Duodenal mucosa (tissue), 2 donors: ENCODE data around the gene NOTCH4.

Experiments
- H3K27ac ChIP-seq: one replicate; pipeline ENCODE4 v1.7.0; 2013; ENCODE audit warnings: low read depth, low read length
- H3K27me3 ChIP-seq, 2 donors: one replicate each; pipeline ENCODE4 v1.7.0; 2013; ENCODE audit warnings: low read length in 2 of 2, control low read depth in 1 of 2; ENCODE audit not compliant: insufficient read depth in 2 of 2, control insufficient read depth in 1 of 2
- H3K36me3 ChIP-seq, 2 donors: one replicate each; pipeline ENCODE4 v1.7.0; 2013; ENCODE audit warnings: low read length in 2 of 2, control low read depth in 1 of 2; ENCODE audit not compliant: insufficient read depth in 2 of 2, control insufficient read depth in 1 of 2
- H3K4me1 ChIP-seq, 2 donors: one replicate each; pipeline ENCODE4 v1.7.0; 2013; ENCODE audit warnings: low read length in 2 of 2, control low read depth in 1 of 2; ENCODE audit not compliant: insufficient read depth in 2 of 2, control insufficient read depth in 1 of 2
- H3K4me3 ChIP-seq, 2 donors: one replicate each; pipeline ENCODE4 v1.7.0; 2013; ENCODE audit warnings: low read length in 2 of 2, low read depth in 1 of 2
- H3K9ac ChIP-seq, 2 donors: one replicate each; pipeline ENCODE4 v1.7.0; 2013; ENCODE audit warnings: low read length in 2 of 2, low read depth in 1 of 2
- H3K9me3 ChIP-seq, 2 donors: one replicate each; pipeline ENCODE4 v1.7.0; 2013; ENCODE audit warnings: low read length in 2 of 2, control low read depth in 1 of 2; ENCODE audit not compliant: control insufficient read depth in 1 of 2

Gene NOTCH4

GRCh38 chr6:32167154-32167760 lies 56.6 kb downstream of the NOTCH4 start:
- no peak overlapping the region for H3K4me3 ChIP-seq
- no peaks in the 10 kb centered on the region for H3K27me3 ChIP-seq
- no peak overlapping the region for H3K27ac ChIP-seq
- no peak overlapping the region for H3K9ac ChIP-seq
- no peaks in the 10 kb centered on the region for H3K9me3 ChIP-seq
- H3K36me3 ChIP-seq, result peaks cover 14 to 53% of the 10 kb centered on the region in 2 donors
- H3K4me1 ChIP-seq, result no peaks in the 10 kb centered on the region

GRCh38 chr6:32166411-32167061 lies 57.3 kb downstream of the NOTCH4 start:
- H3K27ac ChIP-seq, result no peak overlapping the region
- H3K4me3 ChIP-seq, result no peak overlapping the region
- H3K9me3 ChIP-seq, result no peaks in the 10 kb centered on the region
- H3K27me3 ChIP-seq, result no peaks in the 10 kb centered on the region
- no peaks in the 10 kb centered on the region for H3K4me1 ChIP-seq
- H3K9ac ChIP-seq, result no peak overlapping the region
- H3K36me3 ChIP-seq, result peaks cover 14 to 53% of the 10 kb centered on the region in 2 donors

- Histone ChIP-seq H3K4me3 (no peak within 1 kb of the TSS), H3K9me3 (no peaks in the 10 kb centered on the region), H3K27ac (peak within 1 kb of the TSS; percentile 14), H3K4me1 (no peaks in the 10 kb centered on the region), H3K27me3 (no peaks in the 10 kb centered on the region), H3K9ac (no peak within 1 kb of the TSS), H3K36me3 (peaks cover 0 to 31% of the 10 kb centered on the region in 2 donors)
These were observed 59.6 kb downstream of the NOTCH4 start, which contains the start of gene EGFL8 for GRCh38 chr6:32164295-32164694. Gene EGFL8, plus strand, starts transcription at chr6:32164595. Its CDS starts 1,571 bp downstream, at chr6:32166166.

GRCh38 chr6:32163559-32164258 lies 60.2 kb downstream of the NOTCH4 start:
- H3K9ac ChIP-seq, result no peak overlapping the region
- H3K27me3 ChIP-seq, result no peaks in the 10 kb centered on the region
- peaks cover 0 to 28% of the 10 kb centered on the region in 2 donors for H3K36me3 ChIP-seq
- peak overlapping the region; percentile 14 for H3K27ac ChIP-seq
- no peaks in the 10 kb centered on the region for H3K9me3 ChIP-seq
- H3K4me3 ChIP-seq, result no peak overlapping the region
- H3K4me1 ChIP-seq, result no peaks in the 10 kb centered on the region

- H3K27ac ChIP-seq, result no peak overlapping the region
- peaks cover 14 to 18% of the 10 kb centered on the region in 2 donors for H3K36me3 ChIP-seq
- peaks cover 12 to 20% of the 10 kb centered on the region in 2 donors for H3K4me1 ChIP-seq
- H3K4me3 ChIP-seq, result no peak overlapping the region
- no peaks in the 10 kb centered on the region for H3K27me3 ChIP-seq
- H3K9me3 ChIP-seq, result no peaks in the 10 kb centered on the region
- no peak overlapping the region for H3K9ac ChIP-seq
These were observed 65.8 kb downstream of the NOTCH4 start for GRCh38 chr6:32158052-32158451.

- Histone ChIP-seq H3K27ac (no peak overlapping the region), H3K4me3 (no peak overlapping the region), H3K36me3 (peaks cover 14 to 15% of the 10 kb centered on the region in 2 donors), H3K9ac (no peak overlapping the region), H3K27me3 (no peaks in the 10 kb centered on the region), H3K9me3 (no peaks in the 10 kb centered on the region), H3K4me1 (peaks cover 20 to 32% of the 10 kb centered on the region in 2 donors)
These were observed 67.0 kb downstream of the NOTCH4 start for GRCh38 chr6:32156891-32157290.

- Histone ChIP-seq H3K4me3 (peak overlapping the region; percentile 87 to 98), H3K27ac (peak overlapping the region; percentile 85), H3K9ac (peak overlapping the region; percentile 86 to 91), H3K4me1 (peaks cover 20 to 32% of the 10 kb centered on the region in 2 donors), H3K9me3 (no peaks in the 10 kb centered on the region), H3K36me3 (peaks cover 14 to 15% of the 10 kb centered on the region in 2 donors), H3K27me3 (no peaks in the 10 kb centered on the region)
These were observed 69.2 kb downstream of the NOTCH4 start for GRCh38 chr6:32154514-32155161.

- peak within 1 kb of the TSS; percentile 87 to 98 for H3K4me3 ChIP-seq
- H3K9ac ChIP-seq, result peak within 1 kb of the TSS; percentile 86 to 91
- H3K27ac ChIP-seq, result peak within 1 kb of the TSS; percentile 85
- no peaks in the 10 kb centered on the region for H3K9me3 ChIP-seq
- H3K27me3 ChIP-seq, result no peaks in the 10 kb centered on the region
- H3K36me3 ChIP-seq, result peaks cover 14 to 15% of the 10 kb centered on the region in 2 donors
- H3K4me1 ChIP-seq, result peaks cover 20 to 32% of the 10 kb centered on the region in 2 donors
These were observed 70.0 kb downstream of the NOTCH4 start, which contains the start of gene PPT2 for GRCh38 chr6:32153564-32154513. Gene PPT2, plus strand, starts transcription at chr6:32154141. Its CDS starts 454 bp downstream, at chr6:32154595.
